ENCODE measurements around the gene OTOGL.

Gene OTOGL

GRCh38 chr12:80232837-80233236 is 133.5 kb downstream of the OTOGL start (continued):
- TF ChIP-seq RARB (CRISPR knock-in tag; IDR thresholded peaks at IDR 0.05) (no peak), ZNF565 (CRISPR knock-in tag; conservative IDR thresholded peaks at IDR 0.05; ENCODE audit: low read depth) (no peak), BACH2 (CRISPR knock-in tag; IDR thresholded peaks at IDR 0.05; ENCODE audit: borderline replicate concordance) (no peak), GLIS3 (CRISPR knock-in tag; IDR thresholded peaks at IDR 0.05) (no peak)

- ATAC-seq: no peak
- TF ChIP-seq, protein P1, sequence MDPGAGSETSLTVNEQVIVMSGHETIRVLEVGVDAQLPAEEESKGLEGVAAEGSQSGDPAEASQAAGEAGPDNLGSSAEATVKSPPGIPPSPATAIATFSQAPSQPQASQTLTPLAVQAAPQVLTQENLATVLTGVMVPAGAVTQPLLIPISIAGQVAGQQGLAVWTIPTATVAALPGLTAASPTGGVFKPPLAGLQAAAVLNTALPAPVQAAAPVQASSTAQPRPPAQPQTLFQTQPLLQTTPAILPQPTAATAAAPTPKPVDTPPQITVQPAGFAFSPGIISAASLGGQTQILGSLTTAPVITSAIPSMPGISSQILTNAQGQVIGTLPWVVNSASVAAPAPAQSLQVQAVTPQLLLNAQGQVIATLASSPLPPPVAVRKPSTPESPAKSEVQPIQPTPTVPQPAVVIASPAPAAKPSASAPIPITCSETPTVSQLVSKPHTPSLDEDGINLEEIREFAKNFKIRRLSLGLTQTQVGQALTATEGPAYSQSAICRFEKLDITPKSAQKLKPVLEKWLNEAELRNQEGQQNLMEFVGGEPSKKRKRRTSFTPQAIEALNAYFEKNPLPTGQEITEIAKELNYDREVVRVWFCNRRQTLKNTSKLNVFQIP (CRISPR knock-in tag; IDR thresholded peaks at IDR 0.05; ENCODE audit: borderline replicate concordance, low read depth): no peak
- TF ChIP-seq ZC3H10 (CRISPR knock-in tag; IDR thresholded peaks at IDR 0.05): no peak
- TF ChIP-seq ZNF70 (CRISPR knock-in tag; IDR thresholded peaks at IDR 0.05): no peak
- TF ChIP-seq ARNTL (CRISPR knock-in tag; IDR thresholded peaks at IDR 0.05; ENCODE audit: borderline replicate concordance, low read depth): no peak
- TF ChIP-seq ESRRG (CRISPR knock-in tag; IDR thresholded peaks at IDR 0.05): no peak
- no peak for TF ChIP-seq CSRNP3 (CRISPR knock-in tag; IDR thresholded peaks at IDR 0.05)
- TF ChIP-seq ZFP3 (CRISPR knock-in tag; IDR thresholded peaks at IDR 0.05): no peak
Measured at GRCh38 chr12:80233926-80234325, 134.6 kb downstream of the OTOGL start.

GRCh38 chr12:80234667-80235066 is 135.3 kb downstream of the OTOGL start:
- ATAC-seq: no peak
- no peak for TF ChIP-seq ZFP30 (CRISPR knock-in tag; IDR thresholded peaks at IDR 0.05)
- no peak for TF ChIP-seq ZNF565 (CRISPR knock-in tag; conservative IDR thresholded peaks at IDR 0.05; ENCODE audit: low read depth)
- no peak for TF ChIP-seq ZFP3 (CRISPR knock-in tag; IDR thresholded peaks at IDR 0.05)
- TF ChIP-seq CREB5 (CRISPR knock-in tag; IDR thresholded peaks at IDR 0.05; ENCODE audit: low read depth): no peak
- no peak for TF ChIP-seq BACH2 (CRISPR knock-in tag; IDR thresholded peaks at IDR 0.05; ENCODE audit: borderline replicate concordance)
- no peak for TF ChIP-seq ZC3H10 (CRISPR knock-in tag; IDR thresholded peaks at IDR 0.05)
- TF ChIP-seq ZNF70 (CRISPR knock-in tag; IDR thresholded peaks at IDR 0.05): no peak
- no peak for TF ChIP-seq GLIS3 (CRISPR knock-in tag; IDR thresholded peaks at IDR 0.05)
- TF ChIP-seq TCF4 (CRISPR knock-in tag; IDR thresholded peaks at IDR 0.05; ENCODE audit: borderline replicate concordance): no peak
- TF ChIP-seq SNAI2 (CRISPR knock-in tag; IDR thresholded peaks at IDR 0.05): no peak
- TF ChIP-seq ZNF8 (CRISPR knock-in tag; IDR thresholded peaks at IDR 0.05): no peak
- TF ChIP-seq CSRNP3 (CRISPR knock-in tag; IDR thresholded peaks at IDR 0.05): no peak
- no peak for TF ChIP-seq ARNTL (CRISPR knock-in tag; IDR thresholded peaks at IDR 0.05; ENCODE audit: borderline replicate concordance, low read depth)

DNA sequence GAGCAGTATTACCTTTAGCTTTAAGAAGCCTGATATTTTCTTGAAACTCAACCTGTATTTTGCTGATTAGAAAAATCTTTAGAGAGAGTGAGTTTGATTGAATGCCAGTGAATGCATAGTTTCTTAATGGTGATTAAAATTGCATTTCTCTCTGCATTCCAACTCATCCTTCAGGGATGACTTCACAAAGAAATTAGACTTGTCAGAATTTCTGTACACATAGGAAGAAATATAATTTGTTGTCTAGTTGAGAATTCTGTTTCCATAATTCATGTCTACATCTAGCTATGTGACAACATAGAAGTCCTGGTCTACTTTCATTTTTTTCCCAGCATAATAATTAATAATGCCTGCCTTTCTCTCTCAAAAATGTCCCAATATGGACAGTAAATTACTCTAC is 136.6 kb downstream of the OTOGL start:
- ATAC-seq: no peak

More for the DNA sequence above, 136.6 kb downstream of the OTOGL start:
- TF ChIP-seq ZFP30 (CRISPR knock-in tag; IDR thresholded peaks at IDR 0.05) (no peak), CSRNP3 (CRISPR knock-in tag; IDR thresholded peaks at IDR 0.05) (no peak), ZNF8 (CRISPR knock-in tag; IDR thresholded peaks at IDR 0.05) (no peak), ESRRG (CRISPR knock-in tag; IDR thresholded peaks at IDR 0.05) (no peak), CREB5 (CRISPR knock-in tag; IDR thresholded peaks at IDR 0.05; ENCODE audit: low read depth) (no peak)
